Keratinocyte (primary cell): ENCODE results near the gene CAMK2G. TPM values are rescaled to one million over a fixed set of nuclear protein-coding genes. Genes with fewer than 3 reads are reported as not detected.
A peak's percentile ranks its signal among the peaks of the same experiment; 100 is the strongest.

Experiments
- DNase-seq: peaks from one replicate; pipeline ENCODE4 v3.0.0-alpha.2; 2011; ENCODE audit warnings: low read depth, missing footprints, low spot score
- FAIRE-seq: peaks from 2 replicates; lab custom pipeline; 2011; peaks lifted over from hg19 to GRCh38; lab: Jason Lieb, UNC
- H2AFZ ChIP-seq: 2 replicates; pipeline ENCODE4 v1.6.0; 2012; ENCODE audit warnings: low read length, control low read depth, inconsistent platforms; ENCODE audit not compliant: control insufficient read depth
- H3K27ac ChIP-seq: 2 replicates; pipeline ENCODE4 v1.5.1; 2011; ENCODE audit warnings: low read length; ENCODE audit not compliant: control insufficient read depth, insufficient read depth
- H3K27me3 ChIP-seq: 3 replicates; pipeline ENCODE4 v1.6.0; 2011; ENCODE audit warnings: low read length; ENCODE audit not compliant: control insufficient read depth, insufficient read depth; ENCODE audit errors: extremely low read depth
- H3K36me3 ChIP-seq, 2 experiments: 2 replicates in 1 of 2; 3 replicates in 1 of 2; pipeline ENCODE4 v1.5.1; 2011; ENCODE audit warnings: low read length in 2 of 2, mild to moderate bottlenecking in 1 of 2; ENCODE audit not compliant: control insufficient read depth in 2 of 2, insufficient read depth in 2 of 2; ENCODE audit errors: extremely low read depth in 1 of 2
- H3K4me1 ChIP-seq: 3 replicates; pipeline ENCODE4 v1.5.1; 2011; ENCODE audit warnings: low read length; ENCODE audit not compliant: control insufficient read depth, insufficient read depth; ENCODE audit errors: extremely low read depth
- H3K4me2 ChIP-seq: 3 replicates; pipeline ENCODE4 v1.6.0; 2011; ENCODE audit warnings: low read depth, low read length; ENCODE audit not compliant: control insufficient read depth, insufficient read depth; ENCODE audit errors: extremely low read depth
- H3K4me3 ChIP-seq, 3 experiments: fragments of 200-600 bp in 1 of 3; sonication (generic) in 1 of 3; 2 replicates in 2 of 3; 3 replicates in 1 of 3; pipeline ENCODE4 v1.5.1; 2011 to 2016; ENCODE audit warnings: low read length in 3 of 3, mild to moderate bottlenecking in 3 of 3, control low read depth in 2 of 3, inconsistent platforms in 1 of 3, low read depth in 1 of 3, mixed read lengths in 1 of 3, mixed run types in 1 of 3, moderate library complexity in 1 of 3; ENCODE audit not compliant: control insufficient read depth in 2 of 3, insufficient read depth in 2 of 3; ENCODE audit errors: extremely low read depth in 1 of 3
- H3K79me2 ChIP-seq: 2 replicates; pipeline ENCODE4 v1.6.0; 2012; ENCODE audit warnings: low read length; ENCODE audit not compliant: control insufficient read depth, insufficient read depth
- H3K9ac ChIP-seq: 3 replicates; pipeline ENCODE4 v1.6.0; 2011; ENCODE audit warnings: low read length; ENCODE audit not compliant: control insufficient read depth, insufficient read depth; ENCODE audit errors: extremely low read depth
- H3K9me1 ChIP-seq: 3 replicates; pipeline ENCODE4 v1.6.0; 2011; ENCODE audit warnings: low read length; ENCODE audit not compliant: control insufficient read depth, insufficient read depth; ENCODE audit errors: extremely low read depth
- H3K9me3 ChIP-seq: 2 replicates; pipeline ENCODE4 v1.5.1; 2012; ENCODE audit warnings: low read depth, low read length; ENCODE audit not compliant: control insufficient read depth
- H4K20me1 ChIP-seq: 3 replicates; pipeline ENCODE4 v1.6.0; 2011; ENCODE audit warnings: low read length; ENCODE audit not compliant: control insufficient read depth, insufficient read depth; ENCODE audit errors: extremely low read depth
- EZH2 ChIP-seq: IDR thresholded peaks from one replicate; pipeline ENCODE4 v1.6.1; 2012; ENCODE audit warnings: inconsistent platforms, mild to moderate bottlenecking, low read length, moderate library complexity
- dilution Hi-C: fragments of 300-500 bp; cut with MboI; formaldehyde crosslinking; loops from one replicate; pipeline ENCODE4 v1.7.0; 2020; ENCODE audit warnings: low sequenced_read_pairs; ENCODE audit not compliant: extremely low pct_ligation_motif_present
- polyA plus RNA-seq, 5 experiments: library from polyadenylated mRNA; depleted of rRNA in 3 of 5; stranded (reverse) in 3 of 5; stranded (forward) in 1 of 5; unstranded in 1 of 5; fragments of >200 nt; gene quantifications; 1 replicate in 1 of 5; 2 replicates in 3 of 5; 3 replicates in 1 of 5; pipeline versions ENCODE4 v1.2.1 to v1.2.3, GENCODE V29; 2011 to 2012; ENCODE audit warnings: missing spikeins in 2 of 5, low read depth in 1 of 5, low replicate concordance in 1 of 5
- TF ChIP-seq, protein P1 (sequence below), 3 experiments: IDR thresholded peaks in 1 of 3; conservative IDR thresholded peaks in 1 of 3; optimal IDR thresholded peaks in 1 of 3; 2 replicates in 2 of 3; 3 replicates in 1 of 3; pipeline versions ENCODE3 to v1.5.1; 2011; ENCODE audit warnings: low read length in 3 of 3, mild to moderate bottlenecking in 3 of 3, moderate library complexity in 2 of 3, control low read depth in 1 of 3, inconsistent platforms in 1 of 3; ENCODE audit not compliant: insufficient read depth in 2 of 3; ENCODE audit errors: extremely low read depth in 1 of 3

CAMK2G gene
- polyA plus RNA-seq, 1 donor (not counting 4 experiments of a cell fraction or from before 2014, with no cell fraction given), result 17.6 TPM

GRCh38 chr10:73889014-73889413 is 14.7 kb upstream of the CAMK2G start:
- no peaks in the 10 kb centered on the region for H3K27me3 ChIP-seq
- no peak overlapping the region for H2AFZ ChIP-seq
- DNase-seq (peak; percentile 99), FAIRE-seq (peak; percentile 86)
- H3K9ac ChIP-seq, result peak overlapping the region; percentile 91
- H3K9me3 ChIP-seq, result no peaks in the 10 kb centered on the region
- H3K79me2 ChIP-seq, result no peaks in the 10 kb centered on the region
- H3K36me3 ChIP-seq, result no peaks in the 10 kb centered on the region
- no peak for TF ChIP-seq EZH2
- TF ChIP-seq, protein P1, sequence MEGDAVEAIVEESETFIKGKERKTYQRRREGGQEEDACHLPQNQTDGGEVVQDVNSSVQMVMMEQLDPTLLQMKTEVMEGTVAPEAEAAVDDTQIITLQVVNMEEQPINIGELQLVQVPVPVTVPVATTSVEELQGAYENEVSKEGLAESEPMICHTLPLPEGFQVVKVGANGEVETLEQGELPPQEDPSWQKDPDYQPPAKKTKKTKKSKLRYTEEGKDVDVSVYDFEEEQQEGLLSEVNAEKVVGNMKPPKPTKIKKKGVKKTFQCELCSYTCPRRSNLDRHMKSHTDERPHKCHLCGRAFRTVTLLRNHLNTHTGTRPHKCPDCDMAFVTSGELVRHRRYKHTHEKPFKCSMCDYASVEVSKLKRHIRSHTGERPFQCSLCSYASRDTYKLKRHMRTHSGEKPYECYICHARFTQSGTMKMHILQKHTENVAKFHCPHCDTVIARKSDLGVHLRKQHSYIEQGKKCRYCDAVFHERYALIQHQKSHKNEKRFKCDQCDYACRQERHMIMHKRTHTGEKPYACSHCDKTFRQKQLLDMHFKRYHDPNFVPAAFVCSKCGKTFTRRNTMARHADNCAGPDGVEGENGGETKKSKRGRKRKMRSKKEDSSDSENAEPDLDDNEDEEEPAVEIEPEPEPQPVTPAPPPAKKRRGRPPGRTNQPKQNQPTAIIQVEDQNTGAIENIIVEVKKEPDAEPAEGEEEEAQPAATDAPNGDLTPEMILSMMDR (optimal IDR thresholded peaks at IDR 0.05 in 1 of 3, IDR thresholded peaks at IDR 0.05 in 1 of 3, conservative IDR thresholded peaks at IDR 0.05 in 1 of 3; ENCODE audit: extremely low read depth in 1 of 3, insufficient read depth in 2 of 3, low read length in 3 of 3), result no peak
- H3K9me1 ChIP-seq, result no peaks in the 10 kb centered on the region
- peak overlapping the region; percentile 82 for H3K4me2 ChIP-seq
- peak overlapping the region; percentile 96 for H3K27ac ChIP-seq
- dilution Hi-C loops, result no loop called here
- peak overlapping the region in 2 of 3 experiments; percentile 26 to 45 for H3K4me3 ChIP-seq
- peaks cover 65% of the 10 kb centered on the region for H3K4me1 ChIP-seq
- no peaks in the 10 kb centered on the region for H4K20me1 ChIP-seq

GRCh38 chr10:73888514-73888913 is 14.2 kb upstream of the CAMK2G start:
- peaks cover 61% of the 10 kb centered on the region for H3K4me1 ChIP-seq
- no peak for FAIRE-seq
- H3K4me2 ChIP-seq, result peak overlapping the region; percentile 82

More at GRCh38 chr10:73888514-73888913, 14.2 kb upstream of the CAMK2G start:
- Histone ChIP-seq H3K79me2 (no peaks in the 10 kb centered on the region), H3K36me3 (no peaks in the 10 kb centered on the region), H3K4me3 (peak overlapping the region in 2 of 3 experiments; percentile 44 to 45), H3K9me3 (no peaks in the 10 kb centered on the region), H2AFZ (no peak overlapping the region), H3K27me3 (no peaks in the 10 kb centered on the region), H3K9me1 (no peaks in the 10 kb centered on the region), H4K20me1 (no peaks in the 10 kb centered on the region), H3K27ac (peak overlapping the region; percentile 96), H3K9ac (peak overlapping the region; percentile 91)
- TF ChIP-seq EZH2, result no peak
- TF ChIP-seq, protein P1 (optimal IDR thresholded peaks at IDR 0.05 in 1 of 3, IDR thresholded peaks at IDR 0.05 in 1 of 3, conservative IDR thresholded peaks at IDR 0.05 in 1 of 3; ENCODE audit: extremely low read depth in 1 of 3, insufficient read depth in 2 of 3, low read length in 3 of 3), result no peak
- dilution Hi-C loops, result no loop called here
- DNase-seq, result no peak
